Measurements from ENCODE around the gene RSPH10B2. TPM values are rescaled to one million over a fixed set of nuclear protein-coding genes. Genes with fewer than 3 reads are reported as not detected.
"Not testable (repeated sequence)": the region's sequence is repeated elsewhere in the genome, so short reads cannot be mapped to it uniquely, and the experiment has no call there.

RSPH10B2 gene
- total and polyA plus RNA-seq, 4 donors = 0.21 to 0.39 TPM; not detected in 2

GRCh38 chr7:6843092-6843491 is 89.2 kb downstream of the RSPH10B2 start:
- H3K36me3 ChIP-seq (ENCODE audit: control insufficient read depth in 1 of 2, insufficient read depth in 2 of 2, low read length in 1 of 2); H3K4me3 ChIP-seq (ENCODE audit: low read length in 2 of 2); H3K4me1 ChIP-seq (ENCODE audit: control insufficient read depth in 1 of 2, insufficient read depth in 2 of 2, low read length in 2 of 2); DNase-seq; ATAC-seq (ENCODE audit: low FRiP score); intact Hi-C loops (cut with DNase I); H3K27ac ChIP-seq (ENCODE audit: low read depth in 1 of 2, low read length in 2 of 2); H3K27me3 ChIP-seq (ENCODE audit: control insufficient read depth in 1 of 2, insufficient read depth in 2 of 2, low read length in 1 of 2); H3K9me3 ChIP-seq (ENCODE audit: control insufficient read depth, low read length): not testable (repeated sequence)
- 15 to 31% methylated on average over 5 of the region's 5 CpGs for WGBS, 2 donors

DNA sequence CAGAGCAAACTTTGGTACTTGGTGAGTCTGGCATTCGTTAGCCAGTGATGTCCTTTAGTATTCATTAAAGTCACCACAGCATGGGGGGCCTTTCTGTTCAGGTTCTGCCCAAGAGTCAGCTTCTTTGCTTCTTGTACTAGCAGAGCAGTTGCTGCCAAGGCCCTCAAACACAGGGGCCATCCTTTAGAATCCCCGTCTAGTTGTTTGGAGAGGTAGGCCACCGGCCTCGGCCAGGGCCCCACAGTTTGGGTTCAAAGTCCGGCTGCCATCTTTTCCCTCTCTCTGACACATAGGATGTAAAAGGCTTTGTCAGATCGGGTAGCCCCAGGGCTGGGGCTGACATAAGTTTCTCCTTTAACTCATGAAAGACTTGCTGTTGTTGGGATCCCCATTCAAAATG is 89.8 kb downstream of the RSPH10B2 start:
- intact Hi-C loops (cut with DNase I); H3K9me3 ChIP-seq (ENCODE audit: control insufficient read depth, low read length); ATAC-seq (ENCODE audit: low FRiP score); H3K27ac ChIP-seq (ENCODE audit: low read depth in 1 of 2, low read length in 2 of 2); H3K27me3 ChIP-seq (ENCODE audit: control insufficient read depth in 1 of 2, insufficient read depth in 2 of 2, low read length in 1 of 2); H3K4me1 ChIP-seq (ENCODE audit: control insufficient read depth in 1 of 2, insufficient read depth in 2 of 2, low read length in 2 of 2); H3K4me3 ChIP-seq (ENCODE audit: low read length in 2 of 2); H3K36me3 ChIP-seq (ENCODE audit: control insufficient read depth in 1 of 2, insufficient read depth in 2 of 2, low read length in 1 of 2); DNase-seq: not testable (repeated sequence)
- 51 to 73% methylated on average over 6 of the region's 6 CpGs for WGBS, 2 donors

GRCh38 chr7:6845971-6846449 is 92.1 kb downstream of the RSPH10B2 start:
- H3K4me3 ChIP-seq (ENCODE audit: low read length in 2 of 2); H3K4me1 ChIP-seq (ENCODE audit: control insufficient read depth in 1 of 2, insufficient read depth in 2 of 2, low read length in 2 of 2); H3K36me3 ChIP-seq (ENCODE audit: control insufficient read depth in 1 of 2, insufficient read depth in 2 of 2, low read length in 1 of 2); H3K9me3 ChIP-seq (ENCODE audit: control insufficient read depth, low read length); ATAC-seq (ENCODE audit: low FRiP score); intact Hi-C loops (cut with DNase I); DNase-seq; H3K27ac ChIP-seq (ENCODE audit: low read depth in 1 of 2, low read length in 2 of 2); H3K27me3 ChIP-seq (ENCODE audit: control insufficient read depth in 1 of 2, insufficient read depth in 2 of 2, low read length in 1 of 2): not testable (repeated sequence)
- 49 to 56% methylated on average over 16 of the region's 16 CpGs for WGBS, 2 donors

GRCh38 chr7:6847751-6848150 is 93.8 kb downstream of the RSPH10B2 start:
- H3K4me3 ChIP-seq (ENCODE audit: low read length in 2 of 2); H3K4me1 ChIP-seq (ENCODE audit: control insufficient read depth in 1 of 2, insufficient read depth in 2 of 2, low read length in 2 of 2); H3K27me3 ChIP-seq (ENCODE audit: control insufficient read depth in 1 of 2, insufficient read depth in 2 of 2, low read length in 1 of 2); intact Hi-C loops (cut with DNase I); H3K27ac ChIP-seq (ENCODE audit: low read depth in 1 of 2, low read length in 2 of 2); H3K36me3 ChIP-seq (ENCODE audit: control insufficient read depth in 1 of 2, insufficient read depth in 2 of 2, low read length in 1 of 2); ATAC-seq (ENCODE audit: low FRiP score); DNase-seq; H3K9me3 ChIP-seq (ENCODE audit: control insufficient read depth, low read length): not testable (repeated sequence)
- WGBS, 2 donors = 86 to 89% methylated on average over 13 to 18 of the region's 18 CpGs

Other genes with a start within 250 kb of the RSPH10B2 start
- under 1 TPM; 0.16 to 0.39 TPM for gene GRID2IP, start 202.6 kb upstream of the RSPH10B2 start, total RNA-seq
- gene GRID2IP, start 202.6 kb upstream of the RSPH10B2 start, polyA plus RNA-seq = under 1 TPM in 1 of 2 donors, not detected in 1; 0.25 TPM
- 10 to 100 TPM; 33.8 to 36.2 TPM for gene ZDHHC4, start 176.6 kb upstream of the RSPH10B2 start, total RNA-seq
- 10 to 100 TPM; 48.7 to 49.8 TPM for gene ZDHHC4, start 176.6 kb upstream of the RSPH10B2 start, polyA plus RNA-seq
- 10 to 100 TPM; 22.1 to 27.0 TPM for gene INTS15, start 164.1 kb upstream of the RSPH10B2 start, total RNA-seq
- gene INTS15, start 164.1 kb upstream of the RSPH10B2 start, polyA plus RNA-seq = 10 to 100 TPM; 12.8 to 28.8 TPM
- 10 to 100 TPM; 10.9 to 12.2 TPM for gene ZNF853, start 138.5 kb upstream of the RSPH10B2 start, total RNA-seq
- gene ZNF853, start 138.5 kb upstream of the RSPH10B2 start, polyA plus RNA-seq = 1 to 10 TPM; 4.6 to 5.0 TPM
- gene ZNF316, start 116.8 kb upstream of the RSPH10B2 start, total RNA-seq = 10 to 100 TPM; 24.2 to 42.0 TPM
- gene ZNF316, start 116.8 kb upstream of the RSPH10B2 start, polyA plus RNA-seq = 10 to 100 TPM in 1 of 2 donors, 1 to 10 TPM in 1; 5.6 to 29.1 TPM
- gene ZNF12, start 47.2 kb upstream of the RSPH10B2 start, total RNA-seq = 10 to 100 TPM; 23.5 to 26.7 TPM
- gene ZNF12, start 47.2 kb upstream of the RSPH10B2 start, polyA plus RNA-seq = 10 to 100 TPM in 1 of 2 donors, 1 to 10 TPM in 1; 8.9 to 17.0 TPM
- gene CCZ1B, start 72.2 kb downstream of the RSPH10B2 start, total RNA-seq = 10 to 100 TPM; 60.1 to 74.4 TPM
- gene CCZ1B, start 72.2 kb downstream of the RSPH10B2 start, polyA plus RNA-seq = 10 to 100 TPM; 16.8 to 38.0 TPM

Data from aorta (tissue), 5 donors.